Superior temporal gyrus (tissue), 1 donor: ENCODE data around the gene FLG.
"Not testable (repeated sequence)": the region's sequence is repeated elsewhere in the genome, so short reads cannot be mapped to it uniquely, and the experiment has no call there.

ENCODE experiments used
- DNase-seq: peaks from one replicate; pipeline ENCODE4 v3.0.0-alpha.2; 2016; ENCODE audit errors: extremely low spot score

The FLG gene

DNA sequence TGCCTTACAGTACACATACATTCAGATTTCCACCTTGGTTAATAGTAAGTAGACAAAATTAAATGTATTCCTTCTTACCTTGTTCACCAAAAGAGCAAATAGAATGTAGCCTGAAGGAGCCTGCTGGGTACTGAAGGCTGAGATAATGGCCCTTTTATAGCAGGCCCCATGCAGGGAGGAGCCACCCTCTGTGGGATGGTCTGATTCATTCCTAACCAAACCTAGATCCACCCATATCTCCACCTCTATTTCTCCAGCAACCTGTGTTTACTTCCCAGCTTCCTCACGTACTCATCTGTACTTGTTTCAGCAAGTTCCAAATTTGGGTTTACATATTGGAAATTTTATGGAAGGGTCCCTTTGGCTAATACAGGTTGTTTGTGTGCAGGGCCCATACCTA is at the start of gene FLG:
Gene FLG (minus strand): TSS at position 129 of the 400 bp plus-strand sequence. CDS start 9,783 bp downstream, outside the sequence.
- no peak for DNase-seq

DNA sequence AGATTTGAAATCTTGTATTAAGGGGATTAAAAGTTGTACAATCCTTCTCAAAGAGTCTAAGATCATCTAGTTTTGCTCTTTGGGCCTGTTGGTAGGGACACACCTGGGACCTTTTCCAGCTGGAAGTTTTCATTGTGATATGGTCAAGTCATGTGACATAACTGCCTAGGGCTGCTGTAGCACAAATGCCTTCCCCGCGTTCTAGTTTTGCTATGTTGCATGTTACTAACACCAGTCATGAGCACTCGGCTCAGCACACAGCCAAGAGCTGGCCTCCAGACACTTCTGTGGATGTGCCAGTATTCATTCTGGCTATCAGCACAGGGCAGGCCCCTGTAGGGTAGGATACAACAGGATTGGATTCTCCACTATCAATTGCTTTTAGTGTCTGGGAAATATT is 49.4 kb upstream of the FLG start:
- no peak for DNase-seq

DNA sequence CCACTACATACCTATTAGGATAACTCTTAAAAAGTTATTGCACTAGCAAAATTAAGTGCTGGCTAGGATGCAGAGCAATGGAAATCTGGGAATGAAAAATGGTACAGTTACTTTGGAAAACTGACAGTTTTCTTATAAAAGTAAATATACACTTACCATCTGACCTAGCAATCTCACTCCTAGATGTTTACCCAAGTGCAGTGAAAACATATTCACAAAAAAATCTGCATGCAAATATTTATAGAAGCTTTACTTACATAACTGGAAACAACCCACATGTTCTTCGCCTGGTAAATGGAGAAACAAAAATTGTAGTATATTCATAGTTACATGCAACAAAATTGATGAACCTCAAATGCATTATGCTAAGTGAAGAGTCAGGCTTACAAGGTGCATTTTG is 47.6 kb upstream of the FLG start:
- no peak for DNase-seq

DNA sequence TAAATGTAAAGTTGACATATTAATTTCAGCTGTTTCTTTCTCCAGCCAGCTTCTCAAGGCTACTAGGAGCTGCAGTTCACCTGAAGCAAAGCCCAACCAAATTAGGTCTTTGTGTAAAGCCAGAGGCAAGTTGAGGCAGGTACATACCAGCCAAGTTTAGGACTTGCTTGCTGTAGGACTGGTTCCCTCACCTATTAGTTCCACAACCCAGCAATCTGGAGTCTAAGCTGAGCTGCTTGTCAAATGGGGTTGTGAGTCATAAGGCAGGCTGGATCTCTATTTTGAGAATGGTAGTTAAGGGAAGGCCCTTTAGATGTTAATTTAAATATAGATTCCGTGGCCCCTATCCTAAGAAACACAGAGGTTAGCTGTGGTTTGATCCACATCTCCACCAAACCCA is 42.4 kb upstream of the FLG start:
- DNase-seq, result no peak

DNA sequence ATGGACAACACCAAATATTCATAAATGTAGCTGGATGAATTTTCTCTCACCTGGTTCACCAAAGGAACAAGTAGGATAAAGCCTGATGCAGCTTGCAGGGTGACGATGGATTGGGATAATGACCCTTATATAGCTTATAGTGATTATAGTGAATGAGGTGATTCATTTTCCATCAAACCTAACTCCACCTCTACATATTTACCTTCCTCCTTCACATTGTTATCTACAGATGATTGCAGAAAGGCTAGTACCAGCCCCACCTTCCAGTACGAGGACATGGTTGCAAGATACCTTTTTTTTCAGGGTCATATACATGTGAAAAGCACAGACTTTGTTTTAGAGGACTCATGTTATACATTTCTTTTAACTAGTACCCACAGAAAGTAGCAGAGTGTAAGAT is 34.9 kb upstream of the FLG start, which contains the start of gene FLG2:
Gene FLG2 (minus strand): TSS at position 101 of the 400 bp plus-strand sequence. CDS start 1,122 bp downstream, outside the sequence.
- DNase-seq, result no peak

DNA sequence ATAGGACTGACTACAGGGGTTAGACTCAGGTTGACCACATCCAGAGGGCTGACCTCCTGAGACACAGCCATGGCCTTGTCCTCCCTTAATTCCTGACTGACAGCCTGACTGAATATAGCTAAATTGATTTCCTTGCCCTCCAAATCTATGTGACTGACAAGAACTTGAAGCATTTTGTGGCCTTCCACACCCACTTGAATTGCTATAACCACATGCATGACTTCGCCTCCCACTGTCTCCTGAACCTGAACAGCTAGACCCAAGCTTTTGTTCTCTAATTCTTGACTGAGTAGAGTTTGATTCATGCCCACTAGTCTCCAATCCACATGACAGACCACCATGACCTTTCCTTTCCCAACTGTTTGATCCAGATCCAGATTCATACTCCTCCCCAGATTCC is 31.7 kb upstream of the FLG start:
- no peak for DNase-seq

DNA sequence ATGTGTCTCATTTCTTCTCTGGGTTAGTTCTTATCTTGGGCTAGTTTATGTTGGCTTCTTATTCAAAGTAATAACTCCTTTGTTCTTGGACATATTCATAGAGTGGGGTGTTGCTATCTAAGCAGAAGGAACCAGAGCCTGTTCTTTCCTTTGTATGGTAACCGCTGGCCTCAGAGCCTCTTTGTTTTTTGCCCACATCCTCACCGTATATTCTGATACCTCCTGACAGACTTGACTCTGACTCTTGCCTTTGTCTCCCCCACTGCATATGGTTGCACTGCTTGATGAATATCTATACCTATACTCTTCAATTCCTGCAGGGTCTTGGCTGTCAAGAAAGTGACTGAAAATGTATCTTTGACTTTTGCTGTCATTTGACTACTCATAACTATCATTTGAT is 24.6 kb upstream of the FLG start:
- no peak for DNase-seq

DNA sequence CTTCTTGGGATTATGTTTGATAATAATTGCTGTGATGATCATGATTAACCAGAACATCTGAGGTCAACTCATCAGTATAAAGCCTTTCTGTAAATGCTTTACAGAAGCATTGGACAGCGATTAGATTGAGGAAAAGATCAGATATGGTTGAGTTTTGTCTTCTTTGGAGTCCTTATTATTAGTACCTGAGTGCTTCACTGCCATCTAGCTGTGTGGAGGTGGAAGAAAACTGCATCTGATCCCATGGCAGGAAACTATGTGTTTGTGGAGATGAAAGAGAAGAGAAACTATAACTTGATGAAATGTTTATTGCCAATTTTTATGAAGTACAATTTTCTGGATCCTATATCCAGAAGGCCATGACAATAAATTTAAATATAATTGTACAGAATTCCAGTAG is 23.4 kb upstream of the FLG start:
- no peak for DNase-seq

DNA sequence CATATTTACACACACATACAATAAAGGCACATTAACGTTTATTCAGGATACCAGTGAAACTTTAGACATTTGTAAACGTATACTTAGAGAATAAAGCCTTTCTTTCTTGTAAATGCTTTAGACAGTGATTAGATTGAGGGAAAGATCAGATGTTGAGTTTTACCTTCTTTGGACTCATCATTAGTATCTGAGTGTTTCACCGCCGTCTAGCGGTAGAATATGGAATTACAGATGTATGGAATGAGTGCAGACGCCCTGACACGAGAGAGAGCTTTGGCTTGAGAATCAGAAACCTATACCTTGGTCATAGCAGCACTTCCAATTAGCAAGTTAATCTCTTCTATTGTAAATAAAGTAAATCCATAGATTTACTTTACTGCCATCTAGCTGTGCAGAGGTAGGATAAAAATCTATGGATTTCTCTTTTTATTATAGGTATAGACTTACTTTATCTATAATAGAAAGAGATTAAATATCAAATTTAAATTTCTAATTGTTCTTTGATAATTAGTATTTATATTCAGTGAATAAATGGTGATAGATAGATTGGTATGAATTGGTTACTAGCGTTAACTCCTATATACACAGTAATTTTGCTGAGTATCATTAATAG is 22.2 kb upstream of the FLG start:
- DNase-seq, result peak; percentile 76

DNA sequence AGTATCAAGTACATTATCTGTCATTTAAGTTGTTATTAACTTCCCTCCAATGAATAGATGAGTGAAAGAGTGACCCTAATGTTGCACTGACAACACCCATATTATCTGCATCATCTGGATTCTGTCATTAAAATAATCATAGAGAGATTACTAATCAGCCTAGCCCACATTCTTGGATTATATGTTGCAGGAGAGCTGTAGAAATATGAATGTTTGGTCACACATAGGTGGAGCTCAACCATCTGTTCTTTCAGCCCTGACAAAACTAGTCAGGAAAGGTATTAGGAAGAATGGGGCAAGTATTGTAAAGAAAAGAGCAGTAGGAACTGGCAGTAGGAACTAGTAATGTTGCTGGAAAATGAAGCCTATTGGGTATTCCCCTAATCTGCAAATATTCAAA is 19.4 kb upstream of the FLG start:
- no peak for DNase-seq

DNA sequence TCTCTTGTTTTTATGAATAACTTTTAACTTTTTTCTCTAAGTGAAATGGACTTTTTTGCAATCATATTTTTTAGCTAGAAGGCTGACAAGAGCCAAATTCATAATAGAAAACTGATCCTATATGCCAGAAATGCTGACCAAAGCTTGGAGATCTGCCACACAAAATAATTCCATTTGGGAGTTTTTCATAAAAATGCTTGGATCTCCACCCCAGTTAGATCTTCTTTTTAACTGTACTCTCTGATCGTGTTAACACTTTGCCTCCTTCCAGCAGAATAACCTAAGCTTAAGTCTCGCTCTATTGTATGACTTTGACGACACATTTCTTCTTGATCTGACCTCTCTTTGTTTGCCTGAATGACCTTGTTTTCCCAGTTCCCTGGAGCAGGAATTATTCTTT is 18.0 kb upstream of the FLG start:
- DNase-seq, result no peak

DNA sequence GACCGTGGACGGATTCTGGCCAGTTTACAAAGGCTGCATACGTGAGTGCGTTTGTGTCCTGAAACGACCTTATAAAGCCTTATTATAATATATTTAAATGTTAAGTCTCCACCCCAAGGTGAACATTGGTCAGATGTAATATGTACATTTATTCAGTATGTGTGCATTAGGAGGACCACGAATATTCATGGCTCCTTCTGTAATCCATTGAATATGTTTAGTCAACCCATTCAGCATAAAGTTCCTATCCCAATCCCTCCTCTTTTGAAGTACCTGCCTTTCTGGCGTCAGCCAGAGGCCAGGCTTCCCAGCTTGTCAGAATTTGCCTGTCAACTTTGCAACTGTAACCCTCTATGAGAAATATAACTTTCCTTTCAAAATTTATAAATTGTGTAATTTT is 10.4 kb upstream of the FLG start:
- DNase-seq, result no peak

DNA sequence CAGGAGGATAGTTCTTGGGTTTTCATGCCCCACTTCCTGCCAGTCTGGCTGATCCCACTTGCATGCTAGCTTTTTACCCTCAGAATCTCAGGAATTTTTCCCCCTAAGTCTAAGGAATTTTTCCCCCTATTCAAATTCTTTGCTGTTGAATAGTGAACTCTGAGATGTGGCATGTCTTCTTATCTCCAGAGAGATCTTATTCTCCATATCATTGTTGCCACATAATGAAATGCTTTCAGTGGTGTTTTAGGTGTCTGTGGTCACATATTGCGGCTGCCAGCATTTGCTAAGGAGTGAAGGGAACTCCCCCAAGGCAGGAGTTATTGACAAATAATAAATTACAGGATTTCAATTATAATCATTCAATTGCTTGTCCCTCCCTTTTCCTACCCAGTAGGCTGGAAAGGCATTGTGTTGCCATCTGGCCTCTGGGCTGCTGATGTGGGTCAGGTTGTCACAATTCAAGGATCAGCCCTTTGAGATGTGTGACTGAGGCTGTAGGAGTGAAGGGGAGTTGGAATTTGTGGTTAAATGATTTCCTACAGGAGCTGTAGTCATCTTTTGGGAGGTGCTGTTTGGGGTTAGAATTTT is 3.9 kb upstream of the FLG start:
- DNase-seq, result no peak

DNA sequence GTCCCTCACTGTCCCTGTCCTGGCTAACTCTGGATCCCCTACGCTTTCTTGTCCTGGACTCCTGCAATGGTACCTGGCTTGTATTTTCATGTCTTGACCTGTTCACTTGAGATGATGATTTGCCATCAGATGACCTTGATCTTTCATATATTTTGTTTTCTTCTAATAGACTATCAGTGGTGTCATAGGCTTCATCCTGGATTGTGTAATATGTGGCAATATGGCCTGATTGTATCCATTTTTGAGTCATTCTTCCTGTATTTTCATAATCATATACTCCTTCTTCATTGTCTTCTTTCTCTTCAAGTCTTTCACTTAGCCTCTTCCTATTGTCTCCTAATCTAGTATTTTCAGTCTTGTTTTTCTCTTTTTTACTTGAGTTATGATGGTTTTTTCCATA is 11.1 kb downstream of the FLG start:
- no peak for DNase-seq

DNA sequence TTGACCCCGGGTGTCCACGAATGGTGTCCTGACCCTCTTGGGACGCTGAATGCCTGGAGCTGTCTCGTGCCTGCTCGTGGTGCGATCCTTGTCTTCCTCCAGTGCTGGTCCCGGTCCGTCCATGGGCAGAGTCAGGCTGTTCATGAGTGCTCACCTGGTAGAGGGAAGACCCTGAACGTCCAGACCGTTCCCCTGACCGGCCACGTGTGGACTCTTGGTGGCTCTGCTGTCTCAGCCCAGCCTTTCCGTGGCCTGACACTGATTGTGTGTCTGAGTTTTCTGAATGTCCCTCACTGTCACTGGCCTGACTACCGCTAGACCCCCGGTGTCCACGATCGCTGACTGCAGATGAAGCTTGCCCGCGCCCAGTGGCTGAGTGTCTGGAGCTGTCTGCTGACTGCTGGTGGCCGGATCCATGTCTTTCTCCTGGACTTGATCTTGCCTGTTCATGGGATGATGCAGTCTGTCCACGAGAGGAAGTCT is 11.7 kb downstream of the FLG start:
- DNase-seq, result no peak

DNA sequence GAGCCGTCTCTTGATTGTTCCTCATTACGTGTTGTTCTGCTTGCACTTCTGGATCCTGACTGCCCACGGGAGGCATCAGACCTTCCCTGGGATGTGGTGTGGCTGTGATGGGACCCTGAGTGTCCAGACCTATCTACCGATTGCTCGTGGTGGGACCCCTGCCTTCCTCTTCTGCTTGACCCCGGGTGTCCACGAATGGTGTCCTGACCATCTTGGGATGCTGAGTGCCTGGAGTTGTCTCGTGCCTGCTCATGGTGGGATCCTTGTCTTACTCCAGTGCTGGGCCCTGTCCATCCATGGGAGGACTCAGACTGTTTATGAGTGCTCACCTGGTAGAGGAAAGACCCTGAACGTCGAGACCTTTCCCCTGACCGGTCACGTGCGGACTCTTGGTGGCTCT is 12.9 kb downstream of the FLG start:
- DNase-seq, result not testable (repeated sequence)

DNA sequence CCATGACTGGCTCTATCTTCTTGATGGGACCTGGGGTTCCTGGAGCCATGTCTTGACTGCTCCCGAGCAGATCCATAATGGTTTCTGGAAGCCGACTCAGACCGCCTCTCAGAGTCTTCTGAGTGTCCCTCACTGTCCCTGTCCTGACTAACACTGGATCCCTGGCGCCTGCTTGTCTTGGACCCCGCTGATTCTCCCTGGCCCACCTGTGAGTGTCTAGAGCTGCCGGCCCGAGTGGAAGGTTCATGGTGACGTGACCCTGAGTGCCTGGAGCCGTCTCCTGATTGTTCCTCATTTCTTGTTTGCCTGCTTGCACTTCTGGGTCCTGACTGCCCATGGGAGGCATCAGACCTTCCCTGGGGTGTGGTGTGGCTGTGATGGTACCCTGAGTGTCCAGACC is 15.1 kb downstream of the FLG start:
- no peak for DNase-seq

DNA sequence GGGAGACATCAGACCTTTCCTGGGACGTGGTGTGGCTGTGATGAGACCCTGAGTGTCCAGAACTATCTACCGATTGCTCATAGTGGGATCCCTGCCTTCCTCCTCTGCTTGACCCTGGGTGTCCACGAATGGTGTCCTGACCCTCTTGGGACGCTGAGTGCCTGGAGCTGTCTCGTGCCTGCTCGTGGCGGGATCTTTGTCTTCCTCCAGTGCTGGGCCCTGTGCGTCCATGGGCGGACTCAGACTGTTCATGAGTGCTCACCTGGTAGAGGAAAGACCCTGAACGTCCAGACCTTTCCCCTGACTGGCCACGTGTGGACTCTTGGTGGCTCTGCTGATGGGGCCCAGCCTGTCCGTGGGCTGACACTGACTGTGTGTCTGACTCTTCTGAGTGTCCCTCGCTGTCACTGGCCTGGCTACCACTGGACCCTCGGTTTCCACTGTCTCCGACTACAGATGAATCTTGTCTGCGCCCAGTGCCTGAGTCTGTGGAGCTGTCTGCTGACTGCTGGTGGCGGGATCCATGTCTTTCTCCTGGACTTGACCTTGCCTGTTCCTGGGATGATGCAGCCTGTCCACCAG is 15.6 kb downstream of the FLG start:
- not testable (repeated sequence) for DNase-seq

DNA sequence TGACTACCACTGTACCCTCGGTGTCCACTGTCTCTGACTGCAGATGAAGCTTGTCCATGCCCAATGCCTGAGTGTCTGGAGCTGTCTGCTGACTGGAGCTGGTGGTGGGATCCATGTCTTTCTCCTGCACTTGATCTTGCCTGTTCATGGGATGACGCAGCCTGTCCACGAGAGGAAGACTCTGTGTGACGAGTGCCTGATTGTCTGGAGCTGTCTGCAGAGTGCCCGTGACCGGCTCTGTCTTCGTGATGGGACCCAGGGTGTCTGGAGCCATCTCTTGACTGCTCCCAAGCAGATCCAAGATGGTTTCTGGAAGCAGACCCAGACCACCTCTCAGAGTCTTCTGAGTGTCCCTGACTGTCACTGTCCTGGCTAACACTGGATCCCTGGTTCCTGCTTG is 16.3 kb downstream of the FLG start:
- DNase-seq, result not testable (repeated sequence)

DNA sequence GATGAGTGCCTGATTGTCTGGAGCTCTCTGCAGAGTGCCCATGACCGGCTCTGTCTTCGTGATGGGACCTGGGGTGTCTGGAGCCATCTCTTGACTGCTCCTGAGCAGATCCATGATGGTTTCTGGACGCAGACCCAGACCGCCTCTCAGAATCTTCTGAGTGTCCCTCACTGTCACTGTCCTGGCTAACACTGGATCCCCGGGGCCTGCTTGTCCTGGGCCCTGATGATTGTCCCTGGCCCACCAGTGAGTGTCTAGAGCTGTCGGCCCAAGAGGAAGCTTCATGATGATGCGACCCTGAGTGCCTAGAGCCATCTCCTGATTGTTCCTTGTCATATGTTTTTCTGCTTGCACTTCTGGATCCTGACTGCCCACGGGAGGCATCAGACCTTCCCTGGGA is 17.1 kb downstream of the FLG start:
- DNase-seq, result not testable (repeated sequence)

DNA sequence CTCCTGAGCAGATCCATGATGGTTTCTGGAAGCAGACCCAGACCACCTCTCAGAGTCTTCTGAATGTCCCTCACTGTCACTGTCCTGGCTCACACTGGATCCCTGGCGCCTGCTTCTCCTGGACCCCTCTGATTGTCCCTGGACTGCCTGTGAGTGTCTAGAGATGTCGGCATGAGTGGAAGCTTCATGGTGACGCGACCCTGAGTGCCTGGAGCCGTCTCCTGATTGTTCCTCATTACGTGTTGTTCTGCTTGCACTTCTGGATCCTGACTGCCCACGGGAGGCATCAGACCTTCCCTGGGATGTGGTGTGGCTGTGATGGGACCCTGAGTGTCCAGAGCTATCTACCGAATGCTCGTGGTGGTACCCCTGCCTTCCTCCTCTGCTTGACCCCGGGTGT is 18.9 kb downstream of the FLG start:
- DNase-seq, result not testable (repeated sequence)

DNA sequence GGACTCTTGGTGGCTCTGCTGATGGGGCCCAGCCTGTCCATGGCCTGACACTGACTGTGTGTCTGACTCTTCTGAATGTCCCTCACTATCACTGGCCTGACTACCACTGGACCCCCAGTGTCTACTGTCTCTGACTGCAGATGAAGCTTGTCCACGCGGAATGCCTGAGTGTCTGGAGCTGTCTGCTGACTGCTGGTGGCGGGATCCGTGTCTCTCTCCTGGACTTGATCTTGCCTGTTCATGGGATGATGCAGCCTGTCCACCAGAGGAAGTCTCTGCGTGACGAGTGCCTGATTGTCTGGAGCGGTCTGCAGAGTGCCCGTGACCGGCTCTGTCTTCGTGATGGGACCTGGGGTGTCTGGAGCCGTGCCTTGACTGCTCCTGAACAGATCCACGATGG is 20.3 kb downstream of the FLG start:
- not testable (repeated sequence) for DNase-seq

DNA sequence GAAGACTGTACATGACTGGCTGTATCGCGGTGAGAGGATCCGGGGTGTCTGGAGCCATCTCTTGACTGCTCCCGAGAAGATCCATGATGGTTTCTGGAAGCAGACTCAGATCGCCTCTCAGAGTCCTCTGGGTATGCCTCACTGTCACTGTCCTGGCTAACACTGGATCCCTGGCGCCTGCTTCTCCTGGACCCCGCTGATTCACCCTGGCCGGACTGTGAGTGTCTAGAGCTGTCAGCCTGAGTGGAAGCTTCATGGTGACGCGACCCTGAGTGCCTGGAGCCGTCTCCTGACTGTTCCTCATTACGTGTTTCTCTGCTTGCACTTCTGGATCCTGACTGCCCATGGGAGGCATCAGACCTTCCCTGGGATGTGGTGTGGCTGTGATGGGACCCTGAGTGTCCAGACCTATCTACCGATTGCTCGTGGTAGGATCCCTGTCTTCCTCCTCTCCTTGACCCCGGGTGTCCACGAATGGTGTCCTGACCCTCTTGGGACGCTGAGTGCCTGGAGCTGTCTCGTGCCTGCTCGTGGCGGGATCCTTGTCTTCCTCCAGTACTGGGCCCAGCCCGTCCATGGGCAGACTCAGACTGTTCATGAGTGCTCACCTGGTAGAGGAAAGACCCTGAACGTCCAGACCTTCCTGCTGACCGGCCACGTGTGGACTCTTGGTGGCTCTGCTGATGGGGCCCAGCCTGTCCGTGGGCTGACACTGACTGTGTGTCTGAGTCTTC is 21.7 kb downstream of the FLG start:
- not testable (repeated sequence) for DNase-seq
